Activated naive CD4-positive, alpha-beta T cell treated with anti-CD3 and anti-CD28 coated beads, Interleukin-2, amount 50 U/mL, for 16 hours (primary cell): ENCODE measurements around the gene GOLGA8T.
"Not testable (repeated sequence)": the region's sequence is repeated elsewhere in the genome, so short reads cannot be mapped to it uniquely, and the experiment has no call there.

ENCODE experiments used
- DNase-seq: peaks from one replicate; pipeline ENCODE4 v3.0.0-alpha.2; 2020

The GOLGA8T gene

DNA sequence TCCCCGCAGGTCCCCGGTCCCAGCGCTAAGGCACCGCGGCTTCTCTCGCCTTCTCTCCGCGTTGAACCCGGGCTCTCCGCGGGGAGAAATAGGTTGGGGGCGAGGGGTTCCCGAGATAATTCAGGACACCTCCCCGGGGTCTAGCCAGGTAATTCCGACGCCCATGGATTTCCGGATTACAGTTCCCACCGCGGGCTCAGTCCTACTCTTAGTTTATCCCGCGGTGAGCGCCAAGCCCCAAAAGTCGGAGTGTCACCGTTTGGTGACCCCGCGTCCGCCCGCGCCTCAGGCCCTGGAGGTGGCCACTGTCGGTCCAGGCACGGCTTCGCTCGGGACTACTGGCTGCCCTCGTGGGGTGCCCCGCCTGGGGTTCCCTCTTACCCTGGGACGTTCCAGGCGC, 56.8 kb downstream of the GOLGA8T start:
- not testable (repeated sequence) for DNase-seq

- DNase-seq: not testable (repeated sequence)
Measured at GRCh38 chr15:30192119-30192745, 57.4 kb downstream of the GOLGA8T start.

- DNase-seq: not testable (repeated sequence)
Measured at GRCh38 chr15:30192892-30193291, 58.0 kb downstream of the GOLGA8T start.
